ENCODE measurements around the gene NEK6. TPM values are rescaled to one million over a fixed set of nuclear protein-coding genes. Genes with fewer than 3 reads are reported as not detected.

NEK6 gene
- 10 to 100 TPM; 24.0 to 43.6 TPM for total RNA-seq

DNA sequence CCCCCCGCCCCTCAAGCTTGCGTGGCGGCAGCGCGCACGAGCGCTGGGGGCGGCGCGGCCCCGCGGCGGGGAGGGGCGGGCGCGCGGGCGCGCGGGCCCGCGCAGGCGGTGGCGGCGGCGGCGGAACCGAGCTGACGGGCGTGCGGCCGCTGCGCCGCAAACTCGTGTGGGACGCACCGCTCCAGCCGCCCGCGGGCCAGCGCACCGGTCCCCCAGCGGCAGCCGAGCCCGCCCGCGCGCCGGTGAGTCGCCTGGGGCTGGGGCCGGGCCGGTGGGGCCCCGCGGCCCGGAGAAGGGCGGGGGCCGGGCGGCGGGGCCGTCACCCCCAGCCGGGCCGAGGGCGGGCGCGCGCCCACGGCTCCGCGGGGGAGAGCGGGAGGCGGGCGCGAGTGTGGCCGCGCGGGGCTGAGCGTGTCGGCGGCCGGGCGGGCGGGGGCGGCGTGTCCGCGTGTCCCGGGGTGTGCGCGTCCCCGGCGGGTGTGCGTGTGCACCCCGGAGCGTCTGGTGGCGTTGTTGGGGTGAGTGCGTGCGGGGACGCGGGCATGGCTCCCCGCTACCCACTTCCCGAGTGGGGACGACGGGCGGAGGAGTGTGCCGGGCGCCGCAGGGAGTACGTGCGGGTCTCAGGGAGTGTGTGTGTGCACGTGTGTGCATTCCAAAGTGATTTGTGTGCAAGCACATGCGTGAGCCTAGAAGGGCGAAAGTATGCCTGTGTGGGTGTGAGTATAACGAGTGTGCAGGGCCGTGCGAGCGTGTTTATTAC, at the start of gene NEK6:
NEK6 (plus strand) TSS at position 106 of the 763 bp plus-strand sequence. CDS start 44,016 bp downstream, outside the sequence.
- H3K27ac ChIP-seq = peak within 1 kb of the TSS; percentile 94 to 98
- ATAC-seq (ENCODE audit: insufficient number of reproducible peaks, low FRiP score, low read depth) (peak; percentile 20), DNase-seq (ENCODE audit: low spot score) (no peak)
- no peaks in the 10 kb centered on the region for H3K36me3 ChIP-seq
- peak within 1 kb of the TSS; percentile 84 for H3K4me3 ChIP-seq
- H3K4me1 ChIP-seq (ENCODE audit: control insufficient read depth in 1 of 2, low read depth in 2 of 2) = peaks cover 34 to 43% of the 10 kb centered on the region in 2 donors
- no peaks in the 10 kb centered on the region for H3K27me3 ChIP-seq (replicated peaks; ENCODE audit: insufficient read depth)
- TF ChIP-seq, protein P1, sequence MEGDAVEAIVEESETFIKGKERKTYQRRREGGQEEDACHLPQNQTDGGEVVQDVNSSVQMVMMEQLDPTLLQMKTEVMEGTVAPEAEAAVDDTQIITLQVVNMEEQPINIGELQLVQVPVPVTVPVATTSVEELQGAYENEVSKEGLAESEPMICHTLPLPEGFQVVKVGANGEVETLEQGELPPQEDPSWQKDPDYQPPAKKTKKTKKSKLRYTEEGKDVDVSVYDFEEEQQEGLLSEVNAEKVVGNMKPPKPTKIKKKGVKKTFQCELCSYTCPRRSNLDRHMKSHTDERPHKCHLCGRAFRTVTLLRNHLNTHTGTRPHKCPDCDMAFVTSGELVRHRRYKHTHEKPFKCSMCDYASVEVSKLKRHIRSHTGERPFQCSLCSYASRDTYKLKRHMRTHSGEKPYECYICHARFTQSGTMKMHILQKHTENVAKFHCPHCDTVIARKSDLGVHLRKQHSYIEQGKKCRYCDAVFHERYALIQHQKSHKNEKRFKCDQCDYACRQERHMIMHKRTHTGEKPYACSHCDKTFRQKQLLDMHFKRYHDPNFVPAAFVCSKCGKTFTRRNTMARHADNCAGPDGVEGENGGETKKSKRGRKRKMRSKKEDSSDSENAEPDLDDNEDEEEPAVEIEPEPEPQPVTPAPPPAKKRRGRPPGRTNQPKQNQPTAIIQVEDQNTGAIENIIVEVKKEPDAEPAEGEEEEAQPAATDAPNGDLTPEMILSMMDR (IDR thresholded peaks at IDR 0.05) = no peak
- no peaks in the 10 kb centered on the region for H3K9me3 ChIP-seq

DNA sequence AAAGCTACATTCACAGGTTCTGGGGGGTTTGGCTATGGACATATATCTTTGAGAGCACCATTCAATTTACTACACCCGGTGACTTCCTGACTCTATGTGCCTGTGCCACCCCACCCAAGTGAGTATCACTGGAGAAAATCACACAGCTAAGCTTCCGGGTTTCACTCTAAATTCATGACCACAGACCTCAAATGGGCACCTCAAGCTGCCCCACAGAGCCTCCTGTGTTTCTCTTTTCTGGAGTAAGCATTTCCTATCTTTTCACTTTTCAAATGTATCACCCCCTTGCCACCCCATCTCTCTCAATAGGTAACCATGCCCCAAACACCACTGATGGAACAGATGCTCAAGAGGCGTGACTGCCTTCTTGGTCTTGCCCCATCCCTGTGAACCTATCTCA, 49.2 kb upstream of the NEK6 start:
- no peaks in the 10 kb centered on the region for H3K9me3 ChIP-seq

DNA sequence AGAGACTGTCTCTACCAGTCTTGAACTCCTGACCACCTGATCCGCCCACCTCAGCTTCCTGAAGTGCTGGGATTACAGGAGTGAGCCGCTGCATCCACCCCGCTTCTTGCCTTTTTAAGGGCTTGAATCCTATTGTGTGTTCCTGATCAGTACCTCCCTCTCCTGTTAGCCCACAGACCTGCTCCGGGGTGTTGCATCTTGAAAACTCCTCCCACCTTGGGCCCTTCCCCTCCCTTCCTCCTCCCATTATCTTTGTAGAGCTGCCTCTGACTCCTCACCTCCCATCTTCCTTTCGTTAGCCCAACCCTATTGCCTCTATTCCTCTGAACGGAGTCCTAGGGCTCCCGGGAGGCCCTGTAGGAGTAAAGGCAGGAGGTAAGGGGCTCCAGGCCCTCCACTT, 48.5 kb upstream of the NEK6 start:
- DNase-seq (ENCODE audit: low spot score) (no peak), ATAC-seq (ENCODE audit: insufficient number of reproducible peaks, low FRiP score, low read depth) (no peak)
- Histone ChIP-seq H3K27ac (no peak overlapping the region), H3K27me3 (replicated peaks; ENCODE audit: insufficient read depth) (no peaks in the 10 kb centered on the region), H3K9me3 (no peaks in the 10 kb centered on the region), H3K36me3 (no peaks in the 10 kb centered on the region), H3K4me3 (no peak overlapping the region), H3K4me1 (ENCODE audit: control insufficient read depth in 1 of 2, low read depth in 2 of 2) (no peaks in the 10 kb centered on the region)
- TF ChIP-seq, protein P1 (IDR thresholded peaks at IDR 0.05) = no peak

More for the DNA sequence above, 49.2 kb upstream of the NEK6 start:
- no peak for ATAC-seq (ENCODE audit: insufficient number of reproducible peaks, low FRiP score, low read depth)
- no peaks in the 10 kb centered on the region for H3K36me3 ChIP-seq
- H3K4me3 ChIP-seq = no peak overlapping the region
- H3K4me1 ChIP-seq (ENCODE audit: control insufficient read depth in 1 of 2, low read depth in 2 of 2) = no peaks in the 10 kb centered on the region
- H3K27ac ChIP-seq = no peak overlapping the region
- no peaks in the 10 kb centered on the region for H3K27me3 ChIP-seq (replicated peaks; ENCODE audit: insufficient read depth)
- TF ChIP-seq, protein P1 (IDR thresholded peaks at IDR 0.05) = no peak
- no peak for DNase-seq (ENCODE audit: low spot score)

DNA sequence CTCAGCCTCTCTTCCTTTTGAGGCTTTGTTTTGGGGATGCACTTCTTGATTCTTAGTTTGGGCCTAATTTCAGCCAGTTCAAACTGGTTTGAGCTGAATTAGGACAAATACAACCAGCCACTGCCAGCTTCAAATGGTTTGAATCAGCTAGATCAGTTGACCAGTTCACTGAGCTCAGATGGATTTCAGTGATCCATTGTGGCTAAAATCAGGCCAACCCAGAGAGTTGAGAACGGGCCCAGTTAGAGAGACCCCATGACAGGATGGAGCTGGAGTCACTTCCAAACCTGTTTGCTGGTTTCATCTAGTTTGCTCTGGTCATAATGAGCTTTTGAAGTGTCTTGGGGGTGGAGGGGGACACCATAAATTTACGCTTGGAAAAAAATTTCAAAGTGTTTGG, 48.0 kb upstream of the NEK6 start:
- Histone ChIP-seq H3K9me3 (no peaks in the 10 kb centered on the region), H3K4me1 (ENCODE audit: control insufficient read depth in 1 of 2, low read depth in 2 of 2) (no peaks in the 10 kb centered on the region), H3K27me3 (replicated peaks; ENCODE audit: insufficient read depth) (no peaks in the 10 kb centered on the region), H3K4me3 (no peak overlapping the region), H3K36me3 (no peaks in the 10 kb centered on the region), H3K27ac (no peak overlapping the region)
- ATAC-seq (ENCODE audit: insufficient number of reproducible peaks, low FRiP score, low read depth) (no peak), DNase-seq (ENCODE audit: low spot score) (no peak)
- TF ChIP-seq, protein P1 (IDR thresholded peaks at IDR 0.05) = no peak

DNA sequence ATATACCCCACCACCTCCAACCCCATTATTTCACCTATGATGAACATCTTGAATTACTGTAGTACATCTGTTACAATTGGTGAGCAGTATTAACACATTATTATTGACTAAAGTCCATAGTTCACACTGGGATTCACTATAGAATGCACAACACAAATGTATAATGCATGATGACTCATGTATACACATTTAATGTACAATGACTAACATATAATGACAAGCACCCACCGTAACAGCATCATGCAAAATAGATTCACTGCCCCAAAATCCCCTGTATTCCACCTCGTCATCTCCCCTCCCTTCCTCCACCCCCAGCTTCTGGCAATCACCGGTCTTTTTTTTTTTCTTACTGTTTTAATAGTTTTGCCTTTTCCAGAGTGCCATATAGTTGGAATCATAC, 47.1 kb upstream of the NEK6 start:
- TF ChIP-seq, protein P1 (IDR thresholded peaks at IDR 0.05) = no peak
- no peak for DNase-seq (ENCODE audit: low spot score)
- no peak for ATAC-seq (ENCODE audit: insufficient number of reproducible peaks, low FRiP score, low read depth)
- Histone ChIP-seq H3K27ac (no peak overlapping the region), H3K9me3 (no peaks in the 10 kb centered on the region), H3K4me3 (no peak overlapping the region), H3K36me3 (no peaks in the 10 kb centered on the region), H3K4me1 (ENCODE audit: control insufficient read depth in 1 of 2, low read depth in 2 of 2) (no peaks in the 10 kb centered on the region), H3K27me3 (replicated peaks; ENCODE audit: insufficient read depth) (no peaks in the 10 kb centered on the region)

Measured in thoracic aorta (tissue), 2 donors.